A549 (cell line): Measurements from ENCODE around the gene GLCE.

Experiments used
- CHD2 ChIP-seq: fragments of 150-350 bp; IDR thresholded peaks from 2 replicates; pipeline ENCODE4 v1.6.1; 2014; ENCODE audit warnings: low read length; ENCODE audit not compliant: partially characterized antibody
- CHD4 ChIP-seq: fragments of 200-600 bp; sonication (generic); IDR thresholded peaks from 2 replicates; pipeline ENCODE4 v1.6.1; 2016; ENCODE audit warnings: antibody characterized with exemption, mild to moderate bottlenecking, borderline replicate concordance
- CTCF ChIP-seq: fragments of >200 bp; sonication (Bioruptor Twin); formaldehyde crosslinking; IDR thresholded peaks from 3 replicates; pipeline ENCODE4 v1.5.1; 2016
- EHMT2 ChIP-seq: fragments of 200-600 bp; sonication (generic); IDR thresholded peaks from 2 replicates; pipeline ENCODE4 v1.6.1; 2016; ENCODE audit warnings: antibody characterized with exemption, low read depth, mild to moderate bottlenecking, moderate library complexity
- ELK1 ChIP-seq: fragments of 150-350 bp; IDR thresholded peaks from 2 replicates; pipeline ENCODE4 v1.6.1; 2014; ENCODE audit warnings: low read depth, mild to moderate bottlenecking, low read length
- ESRRA ChIP-seq: fragments of 150-350 bp; IDR thresholded peaks from 2 replicates; pipeline ENCODE4 v1.6.1; 2014; ENCODE audit warnings: mild to moderate bottlenecking, low read length, borderline replicate concordance
- JUNB ChIP-seq: fragments of >200 bp; sonication (Bioruptor Twin); formaldehyde crosslinking; IDR thresholded peaks from 2 replicates; pipeline ENCODE4 v1.6.1; 2016
- KDM5A ChIP-seq: fragments of 200-600 bp; sonication (generic); IDR thresholded peaks from 2 replicates; pipeline ENCODE4 v1.6.1; 2016; ENCODE audit warnings: antibody characterized with exemption, mild to moderate bottlenecking
- MAX ChIP-seq: IDR thresholded peaks from 2 replicates; pipeline ENCODE4 v1.6.1; 2012
- POLR2A ChIP-seq: IDR thresholded peaks from 2 replicates; pipeline ENCODE4 v1.6.1; 2012; ENCODE audit warnings: mild to moderate bottlenecking, low read length
- RFX5 ChIP-seq: fragments of 450-650 bp; IDR thresholded peaks from 2 replicates; pipeline ENCODE4 v1.7.1; 2014; ENCODE audit warnings: antibody characterized with exemption, mild to moderate bottlenecking, moderate library complexity
- TP53 ChIP-seq: fragments of 250-450 bp; sonication (Bioruptor Pico); IDR thresholded peaks from 2 replicates; pipeline ENCODE4 v1.5.0; 2021; ENCODE audit warnings: mild to moderate bottlenecking, moderate library complexity

GRCh38 chr15:69143756-69144436 lies 16.5 kb upstream of the GLCE start:
- no peak for TF ChIP-seq CTCF
- TF ChIP-seq MAX: no peak
- no peak for TF ChIP-seq CHD4
- no peak for TF ChIP-seq POLR2A
- TF ChIP-seq RFX5: no peak
- no peak for TF ChIP-seq CHD2
- no peak for TF ChIP-seq JUNB
- TF ChIP-seq ELK1: no peak
- TF ChIP-seq TP53 (CRISPR knock-in tag): no peak
- TF ChIP-seq EHMT2: no peak
- TF ChIP-seq ESRRA: no peak
- no peak for TF ChIP-seq KDM5A
